ENCODE results near the gene RBMS3.

RBMS3 gene

DNA sequence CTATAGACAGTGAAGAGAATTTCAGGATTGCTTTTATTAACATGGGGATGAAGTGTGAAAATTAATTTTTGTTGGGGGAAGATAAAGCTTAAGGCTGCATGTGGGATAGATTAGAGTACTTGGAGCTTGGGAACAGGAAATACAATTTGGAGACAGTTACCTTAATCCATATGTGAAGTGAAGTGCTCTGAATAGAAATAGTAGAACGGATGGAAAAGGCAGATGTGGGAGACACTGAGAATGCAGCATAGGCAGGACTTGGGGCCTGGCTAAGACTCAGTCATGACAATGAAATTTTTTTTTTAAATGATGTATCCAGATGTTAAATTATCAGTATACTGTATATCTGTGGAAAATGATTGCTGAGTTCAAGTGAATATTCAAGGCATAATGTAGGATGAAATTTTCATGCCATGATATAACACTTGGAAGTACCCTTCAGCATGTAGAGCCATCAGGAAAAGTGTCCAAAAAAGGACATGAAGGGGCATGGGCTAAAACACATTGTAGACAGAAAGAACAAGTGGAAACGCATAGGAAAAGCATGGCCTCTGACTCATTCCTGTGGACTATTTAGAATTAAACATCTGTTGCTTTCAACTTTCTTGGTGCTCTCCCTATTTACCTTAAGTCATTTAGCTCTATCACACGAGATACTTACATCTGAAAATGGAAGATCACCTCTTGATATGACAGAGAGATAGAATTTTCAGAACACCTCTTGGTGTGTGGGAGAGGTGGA is 134.8 kb downstream of the RBMS3 start:
- no peak overlapping the region for H3K4me3 Mint-ChIP-seq
- no peaks in the 10 kb centered on the region for H3K27me3 Mint-ChIP-seq (ENCODE audit: low read depth)
- H3K9me3 Mint-ChIP-seq = no peaks in the 10 kb centered on the region
- H3K4me1 Mint-ChIP-seq (ENCODE audit: low read depth) = no peaks in the 10 kb centered on the region
- H3K36me3 Mint-ChIP-seq (ENCODE audit: low read depth) = no peaks in the 10 kb centered on the region
- no peak overlapping the region for H3K27ac Mint-ChIP-seq

GRCh38 chr3:29416514-29416913 is 135.6 kb downstream of the RBMS3 start:
- H3K4me1 Mint-ChIP-seq (ENCODE audit: low read depth) = no peaks in the 10 kb centered on the region
- H3K36me3 Mint-ChIP-seq (ENCODE audit: low read depth) = no peaks in the 10 kb centered on the region

DNA sequence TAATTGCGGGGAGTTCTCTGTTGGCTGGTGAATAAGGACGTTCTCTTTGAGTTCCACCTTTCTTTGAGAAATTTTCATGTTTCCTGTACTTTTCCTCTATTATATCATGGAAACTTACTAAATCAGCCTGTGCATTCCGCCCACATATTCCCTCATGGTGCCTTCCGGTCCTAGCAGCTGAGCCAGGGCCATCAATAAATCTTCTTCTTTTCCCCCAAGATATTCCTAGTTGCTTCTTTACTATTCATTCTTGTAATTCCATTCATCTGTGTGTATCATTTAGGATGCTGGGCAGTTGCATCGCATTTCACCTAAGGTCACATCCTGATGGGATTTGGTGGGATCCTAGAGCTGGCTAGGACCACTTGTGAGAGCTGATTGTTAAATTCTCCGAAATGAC is 139.2 kb downstream of the RBMS3 start:
- no peak overlapping the region for H3K4me3 Mint-ChIP-seq
- H3K27me3 Mint-ChIP-seq (ENCODE audit: low read depth) = no peaks in the 10 kb centered on the region
- no peaks in the 10 kb centered on the region for H3K4me1 Mint-ChIP-seq (ENCODE audit: low read depth)
- no peak overlapping the region for H3K27ac Mint-ChIP-seq
- H3K9me3 Mint-ChIP-seq = no peaks in the 10 kb centered on the region
- no peaks in the 10 kb centered on the region for H3K36me3 Mint-ChIP-seq (ENCODE audit: low read depth)

More at GRCh38 chr3:29416514-29416913, 135.6 kb downstream of the RBMS3 start:
- H3K27me3 Mint-ChIP-seq (ENCODE audit: low read depth) = no peaks in the 10 kb centered on the region
- no peak overlapping the region for H3K4me3 Mint-ChIP-seq
- no peaks in the 10 kb centered on the region for H3K9me3 Mint-ChIP-seq
- no peak overlapping the region for H3K27ac Mint-ChIP-seq

GRCh38 chr3:29426302-29427226 is 145.7 kb downstream of the RBMS3 start:
- no peak overlapping the region for H3K4me3 Mint-ChIP-seq
- H3K9me3 Mint-ChIP-seq = no peaks in the 10 kb centered on the region
- no peak overlapping the region for H3K27ac Mint-ChIP-seq
- no peaks in the 10 kb centered on the region for H3K36me3 Mint-ChIP-seq (ENCODE audit: low read depth)
- H3K4me1 Mint-ChIP-seq (ENCODE audit: low read depth) = no peaks in the 10 kb centered on the region
- no peaks in the 10 kb centered on the region for H3K27me3 Mint-ChIP-seq (ENCODE audit: low read depth)

DNA sequence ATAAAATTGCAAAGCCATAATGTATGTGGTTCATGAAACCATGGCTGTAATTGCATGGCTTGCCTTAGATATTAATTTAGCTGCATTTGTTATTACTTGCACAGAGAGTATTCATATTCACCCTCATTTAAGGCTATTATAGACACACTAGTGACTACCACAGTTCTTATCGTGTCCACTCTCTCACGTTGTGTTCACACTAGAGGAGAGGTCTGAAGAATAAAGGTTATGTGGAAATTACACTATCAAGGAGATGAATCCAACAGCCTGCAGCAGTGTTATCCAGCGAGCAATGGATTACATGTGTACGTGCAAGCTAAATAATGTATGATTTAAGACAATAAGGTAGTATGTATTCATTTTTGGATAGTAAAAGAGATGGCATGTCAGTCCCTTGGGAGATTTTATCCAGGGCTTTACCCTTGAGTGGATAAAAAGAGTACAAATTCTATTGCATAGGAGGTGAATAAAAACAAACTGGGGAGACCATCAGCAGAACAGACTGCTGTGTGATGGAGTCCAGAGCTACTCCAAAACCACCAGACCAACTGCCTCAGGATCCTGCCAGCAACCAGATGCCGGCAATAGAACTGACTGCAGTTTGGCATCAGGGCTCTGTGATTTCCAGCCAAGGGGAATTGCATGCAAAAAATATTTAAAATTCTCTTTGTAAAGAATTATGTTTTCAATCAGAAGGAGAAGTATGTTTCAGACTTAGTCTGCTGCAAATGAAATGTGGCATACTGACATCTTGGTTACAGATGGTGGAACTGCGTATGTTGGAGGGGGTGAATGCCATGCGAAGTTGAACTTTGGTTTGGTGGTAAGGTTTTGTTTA is 146.6 kb downstream of the RBMS3 start:
- H3K4me1 Mint-ChIP-seq (ENCODE audit: low read depth) = no peaks in the 10 kb centered on the region
- H3K27me3 Mint-ChIP-seq (ENCODE audit: low read depth) = no peaks in the 10 kb centered on the region
- no peaks in the 10 kb centered on the region for H3K36me3 Mint-ChIP-seq (ENCODE audit: low read depth)
- no peaks in the 10 kb centered on the region for H3K9me3 Mint-ChIP-seq
- no peak overlapping the region for H3K4me3 Mint-ChIP-seq
- no peak overlapping the region for H3K27ac Mint-ChIP-seq

- H3K27ac Mint-ChIP-seq = no peak overlapping the region
- H3K27me3 Mint-ChIP-seq (ENCODE audit: low read depth) = no peaks in the 10 kb centered on the region
- H3K4me1 Mint-ChIP-seq (ENCODE audit: low read depth) = no peaks in the 10 kb centered on the region
- no peaks in the 10 kb centered on the region for H3K36me3 Mint-ChIP-seq (ENCODE audit: low read depth)
- no peaks in the 10 kb centered on the region for H3K9me3 Mint-ChIP-seq
- no peak overlapping the region for H3K4me3 Mint-ChIP-seq
Measured at GRCh38 chr3:29429055-29429679, 148.3 kb downstream of the RBMS3 start.

DNA sequence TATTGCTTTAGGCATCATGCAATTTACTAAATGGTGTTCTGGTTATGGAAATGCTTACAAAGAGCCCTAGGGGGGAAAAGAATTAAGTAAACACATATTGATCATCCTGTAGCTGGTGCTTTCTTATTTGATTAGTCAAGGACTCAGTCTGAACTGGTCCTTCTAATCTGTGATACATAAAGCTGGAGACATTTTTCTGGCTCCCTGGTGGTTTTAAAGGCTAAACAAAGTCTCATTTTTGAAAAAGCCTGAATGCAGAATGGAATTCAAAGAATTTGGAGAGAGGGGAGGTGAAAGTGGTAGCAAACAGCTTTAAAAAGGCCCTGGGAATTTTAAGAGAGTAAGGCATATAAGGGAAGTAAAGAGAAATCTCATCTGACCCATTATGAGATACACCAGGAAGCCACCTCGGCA is 149.7 kb downstream of the RBMS3 start:
- no peak overlapping the region for H3K4me3 Mint-ChIP-seq
- no peak overlapping the region for H3K27ac Mint-ChIP-seq
- H3K36me3 Mint-ChIP-seq (ENCODE audit: low read depth) = peaks cover 1% of the 10 kb centered on the region
- H3K4me1 Mint-ChIP-seq (ENCODE audit: low read depth) = no peaks in the 10 kb centered on the region
- H3K9me3 Mint-ChIP-seq = no peaks in the 10 kb centered on the region
- no peaks in the 10 kb centered on the region for H3K27me3 Mint-ChIP-seq (ENCODE audit: low read depth)

DNA sequence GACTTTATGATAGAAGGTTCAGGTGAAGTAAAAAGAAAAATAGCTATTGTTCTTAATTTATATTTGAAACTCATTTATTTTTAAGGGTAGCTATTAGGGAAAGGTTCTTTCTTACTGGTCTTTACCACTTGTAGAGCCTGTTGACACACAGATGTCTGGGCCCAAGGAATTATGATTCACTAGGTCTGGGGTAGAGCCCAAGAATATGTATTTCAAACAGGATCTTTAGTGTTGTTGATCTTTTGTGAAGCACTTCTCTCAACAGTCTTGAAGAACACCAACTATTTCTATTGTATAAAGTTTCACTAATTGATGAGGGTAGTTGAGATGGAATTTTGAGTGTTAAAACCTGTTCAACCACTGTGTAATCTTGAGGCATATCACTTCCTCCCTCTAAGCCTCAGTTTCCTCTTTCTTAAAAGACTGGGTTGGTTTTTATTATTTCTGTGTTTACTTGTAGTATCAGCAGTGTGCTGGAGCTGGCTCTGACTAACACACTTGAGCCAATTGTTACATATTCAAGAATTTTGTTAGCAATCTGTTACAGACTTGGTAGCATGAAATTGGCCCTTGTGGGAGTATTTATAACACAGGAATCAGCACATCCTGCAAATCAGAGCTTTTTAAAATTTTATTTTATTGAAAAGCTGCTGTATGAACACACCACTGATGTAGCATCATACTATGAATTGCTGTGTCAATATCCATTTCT is 155.9 kb downstream of the RBMS3 start:
- Mint-ChIP-seq H3K4me3 (no peak overlapping the region), H3K36me3 (ENCODE audit: low read depth) (peaks cover 1% of the 10 kb centered on the region), H3K9me3 (no peaks in the 10 kb centered on the region), H3K4me1 (ENCODE audit: low read depth) (peaks cover 8% of the 10 kb centered on the region), H3K27me3 (ENCODE audit: low read depth) (no peaks in the 10 kb centered on the region), H3K27ac (no peak overlapping the region)

- Mint-ChIP-seq H3K4me3 (no peak overlapping the region), H3K4me1 (ENCODE audit: low read depth) (peaks cover 8% of the 10 kb centered on the region), H3K27ac (no peak overlapping the region), H3K27me3 (ENCODE audit: low read depth) (no peaks in the 10 kb centered on the region), H3K9me3 (peaks cover 3% of the 10 kb centered on the region), H3K36me3 (ENCODE audit: low read depth) (peaks cover 1% of the 10 kb centered on the region)
Measured at GRCh38 chr3:29438580-29438979, 157.7 kb downstream of the RBMS3 start.

DNA sequence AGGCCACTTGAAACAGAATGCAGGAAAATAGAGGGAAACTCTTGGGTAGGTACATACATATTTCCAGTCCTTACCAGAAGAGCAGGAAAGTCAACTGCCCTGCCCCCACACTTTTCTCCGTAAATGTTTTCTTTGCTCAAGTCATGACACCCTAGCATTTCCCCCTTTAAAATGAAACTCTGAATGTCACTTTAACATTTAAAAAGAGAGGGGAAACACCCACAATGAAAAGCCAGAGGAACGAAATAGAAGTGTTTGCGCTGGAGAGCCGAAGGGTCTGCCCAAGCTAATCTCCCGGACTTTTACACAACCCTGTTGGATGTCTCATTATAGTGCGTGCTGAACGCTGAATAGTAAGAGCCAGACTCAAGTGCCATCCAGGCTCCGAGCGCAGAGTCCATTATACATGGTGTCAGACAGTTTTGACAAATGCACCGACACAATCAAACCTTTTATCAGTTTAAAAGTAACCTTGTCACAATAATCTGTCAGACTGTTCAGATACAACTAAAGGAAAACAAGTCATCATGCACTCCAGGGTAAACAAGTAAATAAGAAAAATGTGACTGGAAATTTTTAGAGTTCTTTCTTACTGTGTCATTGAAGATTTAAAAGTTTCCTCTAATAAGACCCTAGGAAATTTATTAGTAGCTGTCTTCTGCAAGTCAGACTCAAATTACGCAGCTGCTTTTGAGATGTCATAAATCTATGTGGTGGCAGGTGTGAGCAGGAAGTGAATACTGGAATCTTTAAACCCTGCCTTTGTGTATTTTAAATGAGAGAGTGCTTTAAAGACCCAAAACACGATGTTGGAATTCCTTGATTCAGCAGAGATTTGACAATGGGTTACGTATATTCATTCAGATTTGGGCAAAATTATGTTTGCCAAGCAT is 159.8 kb downstream of the RBMS3 start:
- H3K36me3 Mint-ChIP-seq (ENCODE audit: low read depth) = no peaks in the 10 kb centered on the region
- H3K27ac Mint-ChIP-seq = no peak overlapping the region
- H3K4me3 Mint-ChIP-seq = no peak overlapping the region
- H3K27me3 Mint-ChIP-seq (ENCODE audit: low read depth) = no peaks in the 10 kb centered on the region
- peaks cover 13% of the 10 kb centered on the region for H3K9me3 Mint-ChIP-seq
- H3K4me1 Mint-ChIP-seq (ENCODE audit: low read depth) = peaks cover 8% of the 10 kb centered on the region

DNA sequence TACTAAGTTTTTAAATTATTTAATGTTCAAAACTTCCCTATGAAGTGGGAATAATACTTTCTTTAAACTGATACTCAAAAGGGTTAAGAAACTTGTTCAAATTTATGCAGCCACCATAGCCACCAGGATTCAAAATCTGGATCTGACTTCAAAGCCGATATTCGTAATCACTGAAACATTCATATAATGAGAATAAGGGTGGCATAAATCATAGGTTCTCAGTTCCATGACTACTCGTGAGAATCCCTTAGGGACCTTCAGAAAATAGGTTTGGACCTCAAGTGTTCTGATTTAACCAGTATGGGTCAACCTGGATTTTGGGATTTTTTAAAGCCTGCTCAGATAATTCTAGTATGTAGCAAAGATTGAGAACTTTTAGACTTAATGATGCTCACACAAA is 160.6 kb downstream of the RBMS3 start:
- Mint-ChIP-seq H3K27me3 (ENCODE audit: low read depth) (no peaks in the 10 kb centered on the region), H3K27ac (no peak overlapping the region), H3K4me3 (no peak overlapping the region), H3K9me3 (peaks cover 13% of the 10 kb centered on the region), H3K4me1 (ENCODE audit: low read depth) (peaks cover 8% of the 10 kb centered on the region), H3K36me3 (ENCODE audit: low read depth) (no peaks in the 10 kb centered on the region)

- H3K27ac Mint-ChIP-seq = no peak overlapping the region
- no peak overlapping the region for H3K4me3 Mint-ChIP-seq
- no peaks in the 10 kb centered on the region for H3K4me1 Mint-ChIP-seq (ENCODE audit: low read depth)
- no peaks in the 10 kb centered on the region for H3K27me3 Mint-ChIP-seq (ENCODE audit: low read depth)
- H3K9me3 Mint-ChIP-seq = peaks cover 13% of the 10 kb centered on the region
- no peaks in the 10 kb centered on the region for H3K36me3 Mint-ChIP-seq (ENCODE audit: low read depth)
Measured at GRCh38 chr3:29447946-29448627, 167.2 kb downstream of the RBMS3 start.

Data from T-helper 1 cell treated with Interleukin-12 subunit alpha and Interleukin-12 subunit beta and Interleukin-4 antibody, amounts not matched to agents 30 μg/mL and 1 μg/mL, for 36 hours (primary cell).